GM12891 (cell line): ENCODE measurements around the gene FIZ1.

Experiments
- PAX5 ChIP-seq: IDR thresholded peaks from 2 replicates; pipeline ENCODE4 v1.6.1; 2011; ENCODE audit warnings: low read length, moderate library complexity, mild to moderate bottlenecking; ENCODE audit not compliant: insufficient read depth, severe bottlenecking
- POLR2A ChIP-seq: IDR thresholded peaks from 2 replicates; pipeline ENCODE4 v1.6.1; 2011; ENCODE audit warnings: low read depth, low read length, control low read depth
- POLR2AphosphoS5 ChIP-seq: IDR thresholded peaks from 2 replicates; pipeline ENCODE4 v1.6.1; 2011; ENCODE audit warnings: low read depth, low read length, control low read depth
- SPI1 ChIP-seq: IDR thresholded peaks from 2 replicates; pipeline ENCODE4 v1.6.1; 2011; ENCODE audit warnings: low read depth, low read length, control low read depth
- TAF1 ChIP-seq: IDR thresholded peaks from 2 replicates; pipeline ENCODE4 v1.6.1; 2011; ENCODE audit warnings: low read depth, low read length, control low read depth

- TF ChIP-seq POLR2A (no peak), POLR2AphosphoS5 (no peak), TAF1 (no peak), PAX5 (no peak), SPI1 (no peak)
Measured at GRCh38 chr19:55614711-55615542, 15.6 kb upstream of the FIZ1 start.
